GM12873 (cell line): ENCODE data around the gene WRAP73.

ENCODE experiments used
- TF ChIP-seq, protein P1 (sequence below): IDR thresholded peaks from 2 replicates; pipeline ENCODE4 v1.5.1; 2012; ENCODE audit warnings: low read depth, mild to moderate bottlenecking, moderate library complexity, low read length, control low read depth; ENCODE audit not compliant: insufficient read depth; ENCODE audit errors: missing control alignments

The WRAP73 gene

DNA sequence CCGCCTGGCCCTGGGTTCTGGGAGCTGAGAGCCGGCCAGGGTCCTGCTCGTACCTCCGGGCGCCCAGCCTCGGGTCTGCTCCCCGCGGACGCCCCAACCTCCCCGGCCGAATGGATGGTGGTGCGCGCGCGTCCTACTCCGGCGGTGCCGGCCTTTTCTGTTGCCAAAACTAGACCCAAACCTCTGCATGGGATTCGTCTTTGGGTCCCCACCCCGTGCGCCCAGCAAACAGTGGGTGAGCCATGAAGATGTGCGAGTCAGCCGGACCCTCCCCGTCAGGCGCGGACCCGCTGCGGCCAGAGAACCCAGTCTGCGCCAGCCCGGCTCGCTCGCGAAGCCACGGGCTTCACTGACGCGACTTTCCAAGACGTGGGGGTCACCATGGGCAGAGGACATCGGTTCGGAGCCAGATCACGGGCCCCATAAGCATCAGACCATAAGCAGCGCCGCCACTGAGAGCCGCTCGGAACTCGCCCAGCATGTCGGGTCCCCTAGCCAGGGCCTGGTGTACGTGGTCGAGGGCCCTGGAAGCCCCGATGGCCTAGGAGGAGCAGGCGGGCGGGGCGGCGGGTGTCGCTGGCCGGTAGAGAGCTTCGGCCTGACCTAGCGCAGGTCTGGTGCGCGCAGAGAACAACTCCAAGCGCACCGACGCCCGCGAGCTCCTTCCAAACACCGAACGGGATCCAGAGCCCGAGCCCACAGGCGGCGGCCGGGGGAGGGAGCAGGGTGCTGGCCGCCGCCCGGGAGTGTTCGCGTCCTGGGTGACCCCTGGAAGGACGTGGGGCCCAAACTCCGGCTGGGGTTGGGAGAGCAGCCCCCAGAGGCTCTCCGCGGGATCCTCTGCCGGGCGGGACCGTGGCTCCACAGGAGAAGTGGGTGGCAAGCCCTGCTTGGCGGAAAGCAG is 1.4 kb upstream of the WRAP73 start:
- TF ChIP-seq, protein P1, sequence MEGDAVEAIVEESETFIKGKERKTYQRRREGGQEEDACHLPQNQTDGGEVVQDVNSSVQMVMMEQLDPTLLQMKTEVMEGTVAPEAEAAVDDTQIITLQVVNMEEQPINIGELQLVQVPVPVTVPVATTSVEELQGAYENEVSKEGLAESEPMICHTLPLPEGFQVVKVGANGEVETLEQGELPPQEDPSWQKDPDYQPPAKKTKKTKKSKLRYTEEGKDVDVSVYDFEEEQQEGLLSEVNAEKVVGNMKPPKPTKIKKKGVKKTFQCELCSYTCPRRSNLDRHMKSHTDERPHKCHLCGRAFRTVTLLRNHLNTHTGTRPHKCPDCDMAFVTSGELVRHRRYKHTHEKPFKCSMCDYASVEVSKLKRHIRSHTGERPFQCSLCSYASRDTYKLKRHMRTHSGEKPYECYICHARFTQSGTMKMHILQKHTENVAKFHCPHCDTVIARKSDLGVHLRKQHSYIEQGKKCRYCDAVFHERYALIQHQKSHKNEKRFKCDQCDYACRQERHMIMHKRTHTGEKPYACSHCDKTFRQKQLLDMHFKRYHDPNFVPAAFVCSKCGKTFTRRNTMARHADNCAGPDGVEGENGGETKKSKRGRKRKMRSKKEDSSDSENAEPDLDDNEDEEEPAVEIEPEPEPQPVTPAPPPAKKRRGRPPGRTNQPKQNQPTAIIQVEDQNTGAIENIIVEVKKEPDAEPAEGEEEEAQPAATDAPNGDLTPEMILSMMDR = no peak

DNA sequence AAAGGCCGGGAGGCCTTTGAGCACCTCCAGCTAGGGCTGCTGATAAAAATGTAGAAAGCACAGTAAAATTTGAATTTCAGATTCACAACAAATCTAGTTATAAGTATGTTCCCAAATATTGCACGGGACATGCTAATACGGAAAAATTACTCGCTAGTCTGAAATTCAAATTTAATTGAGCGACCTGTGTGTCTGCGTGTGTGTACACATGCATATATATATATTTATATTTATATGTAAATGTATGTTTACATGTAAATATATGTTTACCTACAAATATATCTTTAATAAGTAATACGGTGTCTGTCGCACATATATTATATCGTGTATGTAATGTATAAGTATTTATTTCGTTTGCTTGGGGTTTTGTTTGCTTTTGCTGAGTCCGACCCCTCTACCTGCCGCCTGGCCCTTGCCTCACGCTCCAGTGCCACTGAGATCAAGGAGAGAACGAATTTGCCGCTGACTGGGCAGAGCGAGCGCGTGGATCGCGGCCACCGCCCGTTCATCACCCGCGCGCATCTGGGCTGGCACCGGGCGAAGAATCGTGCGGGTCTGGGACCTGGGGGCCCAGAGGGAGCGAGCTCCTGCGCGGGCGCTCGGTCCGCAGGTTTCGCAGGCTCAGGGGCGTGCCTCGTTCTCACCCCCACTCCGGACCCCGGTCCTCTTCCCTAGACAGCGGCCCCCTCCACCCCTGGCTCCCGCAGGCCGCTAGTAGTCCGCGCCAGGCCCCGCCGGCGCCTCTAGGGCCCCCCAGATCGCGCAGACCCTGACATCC is 534 bp upstream of the WRAP73 start:
- TF ChIP-seq, protein P1 = no peak

DNA sequence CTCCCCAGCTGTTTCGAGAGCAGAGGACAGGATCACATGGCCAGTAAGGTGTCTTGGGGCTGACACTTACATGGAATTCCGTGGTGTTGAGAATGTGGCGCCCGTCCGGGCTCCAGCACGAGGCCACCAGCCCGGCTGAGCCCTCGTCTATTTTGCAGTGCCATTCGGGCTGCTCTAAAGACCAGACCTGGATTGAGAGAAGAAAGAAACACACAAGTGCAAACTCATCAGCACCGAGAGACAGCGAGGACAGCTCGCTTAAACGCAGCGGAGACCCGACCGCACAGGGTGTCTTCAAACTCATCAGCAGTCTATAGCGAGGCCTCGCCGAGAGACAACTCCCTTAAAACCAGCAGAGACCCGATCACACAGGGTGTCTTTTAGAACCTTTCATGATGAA is 3.3 kb downstream of the WRAP73 start:
- TF ChIP-seq, protein P1 = no peak

DNA sequence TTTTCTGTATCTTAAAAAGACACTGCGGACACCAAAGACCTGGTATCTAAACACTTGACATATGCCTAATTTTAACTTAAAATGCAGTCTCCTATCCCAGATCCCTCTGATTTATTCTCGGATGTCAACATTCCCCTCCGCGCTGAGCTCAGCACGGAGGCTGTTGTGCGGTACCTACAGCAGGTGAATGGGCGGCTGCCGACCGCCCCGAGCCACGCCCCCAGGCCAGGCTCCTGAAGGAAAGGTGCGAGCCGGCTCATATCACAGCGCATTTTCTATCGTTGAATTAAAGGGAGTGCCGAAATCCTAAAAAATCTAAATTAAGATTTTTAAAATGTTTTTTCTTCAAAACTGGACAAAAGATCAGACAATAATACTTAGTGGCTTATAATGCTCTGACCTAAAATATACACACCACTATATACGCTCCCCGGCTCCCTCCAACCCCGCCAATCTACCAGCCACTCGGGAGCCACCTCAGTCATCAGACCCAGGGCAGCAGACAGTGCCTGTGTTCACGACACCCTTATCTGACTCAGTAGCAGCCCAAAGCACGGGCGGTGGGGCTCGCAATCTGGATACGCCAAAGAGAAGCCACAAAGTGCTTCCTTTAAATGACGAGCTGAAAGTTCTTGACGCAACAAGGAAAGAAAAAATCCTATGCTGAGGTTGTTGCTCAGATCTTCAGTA is 4.1 kb downstream of the WRAP73 start:
- TF ChIP-seq, protein P1 = no peak

DNA sequence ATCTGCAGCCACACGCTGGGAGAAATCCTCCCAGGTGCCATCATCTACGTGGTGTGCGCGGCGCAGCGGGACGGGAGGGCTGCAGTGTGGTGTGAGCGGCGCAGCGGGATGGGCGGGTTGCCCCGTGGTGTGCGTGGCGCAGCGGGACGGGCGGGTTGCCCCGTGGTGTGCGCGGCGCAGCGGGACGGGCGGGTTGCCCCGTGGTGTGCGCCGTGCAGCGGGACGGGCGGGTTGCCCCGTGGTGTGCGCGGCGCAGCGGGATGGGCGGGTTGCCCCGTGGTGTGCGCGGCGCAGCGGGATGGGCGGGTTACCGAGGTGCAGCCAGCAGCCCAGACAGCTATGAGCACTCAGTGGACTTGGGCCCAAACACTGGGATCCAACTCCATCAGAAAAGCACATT is 4.7 kb downstream of the WRAP73 start:
- TF ChIP-seq, protein P1 = no peak

DNA sequence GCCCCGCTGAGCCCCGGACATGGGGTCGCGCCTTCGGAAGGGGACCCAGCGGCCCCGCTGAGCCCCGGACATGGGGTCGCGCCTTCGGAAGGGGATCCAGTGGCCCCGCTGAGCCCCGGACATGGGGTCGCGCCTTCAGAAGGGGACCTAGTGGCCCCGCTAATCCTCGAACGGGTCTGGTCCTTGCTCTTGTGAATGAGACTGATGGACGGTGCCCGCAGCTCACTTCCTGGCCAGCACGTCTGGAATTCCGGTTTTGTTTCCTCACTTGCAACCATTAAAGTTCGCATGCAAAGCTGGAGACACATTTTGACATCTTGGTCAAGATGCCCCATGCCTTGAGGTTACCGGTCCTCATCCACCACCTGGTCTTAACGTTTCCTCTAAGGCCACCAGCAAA is 5.6 kb downstream of the WRAP73 start:
- TF ChIP-seq, protein P1 = no peak
